NK-92 (cell line): ENCODE results near the gene PMM1.
"Not testable (repeated sequence)": the region's sequence is repeated elsewhere in the genome, so short reads cannot be mapped to it uniquely, and the experiment has no call there.

Experiments used
- DNase-seq: peaks from one replicate; lab custom pipeline; 2025; ENCODE audit not compliant: unreplicated experiment; lab: John Stamatoyannopoulos, UW

PMM1 gene

GRCh38 chr22:41597635-41597953 lies 8.0 kb upstream of the PMM1 start:
- DNase-seq, result no peak

GRCh38 chr22:41596776-41597634 lies 7.4 kb upstream of the PMM1 start:
- no peak for DNase-seq

- DNase-seq, result no peak
Observed at GRCh38 chr22:41595703-41596102, 6.1 kb upstream of the PMM1 start.

- DNase-seq, result not testable (repeated sequence)
Observed at GRCh38 chr22:41593336-41593960, 3.8 kb upstream of the PMM1 start.

GRCh38 chr22:41587347-41587723 lies 2.3 kb downstream of the PMM1 start:
- DNase-seq, result no peak

GRCh38 chr22:41585898-41586297 lies 3.7 kb downstream of the PMM1 start:
- no peak for DNase-seq

- DNase-seq, result no peak
Observed at GRCh38 chr22:41584881-41585280, 4.8 kb downstream of the PMM1 start.

- no peak for DNase-seq
Observed at GRCh38 chr22:41582694-41583093, 6.9 kb downstream of the PMM1 start.

- DNase-seq, result no peak
Observed at GRCh38 chr22:41579997-41580355, 9.7 kb downstream of the PMM1 start.

GRCh38 chr22:41579297-41579996 lies 10.2 kb downstream of the PMM1 start:
- DNase-seq, result no peak

GRCh38 chr22:41578818-41579217 lies 10.8 kb downstream of the PMM1 start:
- no peak for DNase-seq

- no peak for DNase-seq
Observed at GRCh38 chr22:41578114-41578513, 11.5 kb downstream of the PMM1 start.

GRCh38 chr22:41576877-41577276 lies 12.8 kb downstream of the PMM1 start:
- DNase-seq, result no peak

GRCh38 chr22:41575533-41575932 lies 14.1 kb downstream of the PMM1 start:
- no peak for DNase-seq

- no peak for DNase-seq
Observed at GRCh38 chr22:41574847-41575381, 14.7 kb downstream of the PMM1 start.

- DNase-seq, result no peak
Observed at GRCh38 chr22:41573677-41574076, 16.0 kb downstream of the PMM1 start.

GRCh38 chr22:41572305-41572704 lies 17.3 kb downstream of the PMM1 start:
- DNase-seq, result not testable (repeated sequence)

GRCh38 chr22:41571786-41572185 lies 17.9 kb downstream of the PMM1 start:
- no peak for DNase-seq

- no peak for DNase-seq
Observed at GRCh38 chr22:41570221-41570620, 19.4 kb downstream of the PMM1 start.

GRCh38 chr22:41568811-41569210 lies 20.8 kb downstream of the PMM1 start:
- no peak for DNase-seq

GRCh38 chr22:41567512-41567768 lies 22.2 kb downstream of the PMM1 start:
- no peak for DNase-seq

GRCh38 chr22:41565403-41566054 lies 24.1 kb downstream of the PMM1 start:
- DNase-seq, result no peak
